GM21423 (cell line): ENCODE data around the gene TFAP2E.

ENCODE experiments used
- ATAC-seq: cut with Tn5 transposase; IDR thresholded peaks from one replicate; pipeline ENCODE4 v1.9.1; 2021; ENCODE audit warnings: mild to moderate bottlenecking, moderate library complexity; ENCODE audit not compliant: unreplicated experiment

TFAP2E gene

GRCh38 chr1:35573198-35574124 is at the start of gene TFAP2E:
Gene TFAP2E, plus strand, starts transcription at chr1:35573314. Its CDS starts 264 bp downstream, at chr1:35573578.
- ATAC-seq: no peak

- no peak for ATAC-seq
Measured at GRCh38 chr1:35524106-35524505, 49.0 kb upstream of the TFAP2E start.

GRCh38 chr1:35530168-35530567 is 42.9 kb upstream of the TFAP2E start:
- ATAC-seq: no peak

- ATAC-seq: no peak
Measured at GRCh38 chr1:35530946-35531345, 42.2 kb upstream of the TFAP2E start.

- no peak for ATAC-seq
Measured at GRCh38 chr1:35531368-35531767, 41.7 kb upstream of the TFAP2E start.

- no peak for ATAC-seq
Measured at GRCh38 chr1:35532497-35533223, 40.5 kb upstream of the TFAP2E start.

- no peak for ATAC-seq
Measured at GRCh38 chr1:35533586-35533985, 39.5 kb upstream of the TFAP2E start.

- ATAC-seq: no peak
Measured at GRCh38 chr1:35535243-35535642, 37.9 kb upstream of the TFAP2E start.

GRCh38 chr1:35536556-35537162 is 36.5 kb upstream of the TFAP2E start:
- no peak for ATAC-seq

GRCh38 chr1:35537806-35538205 is 35.3 kb upstream of the TFAP2E start:
- no peak for ATAC-seq

GRCh38 chr1:35539073-35539823 is 33.9 kb upstream of the TFAP2E start:
- peak; percentile 47 for ATAC-seq

GRCh38 chr1:35539824-35540261 is 33.3 kb upstream of the TFAP2E start:
- peak; percentile 40 for ATAC-seq

GRCh38 chr1:35544976-35545375 is 28.1 kb upstream of the TFAP2E start:
- ATAC-seq: no peak

- ATAC-seq: no peak
Measured at GRCh38 chr1:35546614-35547013, 26.5 kb upstream of the TFAP2E start.

- no peak for ATAC-seq
Measured at GRCh38 chr1:35553851-35554250, 19.3 kb upstream of the TFAP2E start.

- ATAC-seq: no peak
Measured at GRCh38 chr1:35554266-35555211, 18.6 kb upstream of the TFAP2E start.

- ATAC-seq: no peak
Measured at GRCh38 chr1:35555212-35555584, 17.9 kb upstream of the TFAP2E start.

- no peak for ATAC-seq
Measured at GRCh38 chr1:35555601-35556477, 17.3 kb upstream of the TFAP2E start.
